ENCODE measurements around the gene DOHH.

- TF ChIP-seq CTCF (IDR thresholded peaks at IDR 0.05) (no peak), POLR2AphosphoS5 (IDR thresholded peaks at IDR 0.05) (no peak), EP300 (IDR thresholded peaks at IDR 0.05) (no peak)
Measured at GRCh38 chr19:3516675-3517207, 16.3 kb upstream of the DOHH start.

Data from sigmoid colon (tissue), 4 donors.